ENCODE results near the gene AGMAT.

The AGMAT gene

GRCh38 chr1:15583016-15583706, 1.7 kb downstream of the AGMAT start:
- H3K36me3 ChIP-seq (ENCODE audit: control insufficient read depth, insufficient read depth, low read length): peaks cover 3% of the 10 kb centered on the region
- no peak overlapping the region for H3K27ac ChIP-seq (ENCODE audit: insufficient read depth, low read length, poor library complexity, severe bottlenecking)
- no peaks in the 10 kb centered on the region for H3K27me3 ChIP-seq (replicated peaks; ENCODE audit: control insufficient read depth, insufficient read depth, low read length, poor library complexity, severe bottlenecking)
- no peaks in the 10 kb centered on the region for H3K9me3 ChIP-seq (ENCODE audit: control insufficient read depth, low read length)
- no peak overlapping the region for H3K4me3 ChIP-seq (ENCODE audit: insufficient read depth, low read depth, low read length, poor library complexity, severe bottlenecking)
- DNase-seq: no peak
- peaks cover 28% of the 10 kb centered on the region for H3K4me1 ChIP-seq (ENCODE audit: control insufficient read depth, insufficient read depth, low read length, poor library complexity, severe bottlenecking)

- no peak for DNase-seq
- Histone ChIP-seq H3K9me3 (ENCODE audit: control insufficient read depth, low read length) (no peaks in the 10 kb centered on the region), H3K27me3 (replicated peaks; ENCODE audit: control insufficient read depth, insufficient read depth, low read length, poor library complexity, severe bottlenecking) (no peaks in the 10 kb centered on the region), H3K4me3 (ENCODE audit: insufficient read depth, low read depth, low read length, poor library complexity, severe bottlenecking) (no peak overlapping the region), H3K36me3 (ENCODE audit: control insufficient read depth, insufficient read depth, low read length) (no peaks in the 10 kb centered on the region), H3K27ac (ENCODE audit: insufficient read depth, low read length, poor library complexity, severe bottlenecking) (peak overlapping the region; percentile 55), H3K4me1 (ENCODE audit: control insufficient read depth, insufficient read depth, low read length, poor library complexity, severe bottlenecking) (peaks cover 33% of the 10 kb centered on the region)
Observed at GRCh38 chr1:15579683-15580047, 5.2 kb downstream of the AGMAT start.

DNA sequence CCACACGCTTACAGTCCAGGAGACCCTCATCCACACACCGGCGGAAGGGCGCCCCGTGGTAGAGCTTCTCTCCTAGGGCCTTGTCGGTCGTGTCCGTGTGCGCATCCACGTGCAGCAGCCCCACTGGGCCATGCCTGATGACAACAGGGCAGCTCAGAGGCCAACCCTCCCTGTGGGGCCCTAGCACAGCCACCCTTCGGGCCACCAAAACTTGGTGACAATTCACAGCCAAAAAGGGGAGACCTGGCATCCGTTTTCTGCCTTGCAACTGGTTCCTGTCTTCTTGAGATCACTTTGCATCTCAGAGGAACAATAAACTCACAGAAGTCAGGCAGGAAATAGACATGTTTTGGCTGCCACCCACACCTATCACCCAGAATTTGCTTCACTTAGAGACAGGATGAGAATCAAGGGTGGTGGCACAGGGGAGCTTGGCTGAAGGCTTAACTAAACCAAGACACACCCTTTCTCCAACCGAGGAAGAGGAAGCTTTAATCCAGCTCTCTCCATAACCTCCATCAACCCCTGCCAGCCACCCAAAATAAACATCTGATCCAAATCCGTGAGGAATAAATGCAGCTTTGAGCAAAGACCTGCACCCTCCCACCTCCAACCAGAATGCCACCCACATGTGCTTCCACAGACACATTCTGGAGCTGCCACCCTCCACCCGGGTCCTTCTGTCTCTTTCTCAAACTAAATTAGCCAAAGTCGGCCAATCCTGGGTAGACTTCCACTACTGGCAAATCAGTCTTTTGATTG, 5.7 kb downstream of the AGMAT start:
- peaks cover 33% of the 10 kb centered on the region for H3K4me1 ChIP-seq (ENCODE audit: control insufficient read depth, insufficient read depth, low read length, poor library complexity, severe bottlenecking)
- DNase-seq: no peak
- no peak overlapping the region for H3K4me3 ChIP-seq (ENCODE audit: insufficient read depth, low read depth, low read length, poor library complexity, severe bottlenecking)
- H3K27ac ChIP-seq (ENCODE audit: insufficient read depth, low read length, poor library complexity, severe bottlenecking): peak overlapping the region; percentile 55
- no peaks in the 10 kb centered on the region for H3K27me3 ChIP-seq (replicated peaks; ENCODE audit: control insufficient read depth, insufficient read depth, low read length, poor library complexity, severe bottlenecking)
- no peaks in the 10 kb centered on the region for H3K36me3 ChIP-seq (ENCODE audit: control insufficient read depth, insufficient read depth, low read length)
- H3K9me3 ChIP-seq (ENCODE audit: control insufficient read depth, low read length): no peaks in the 10 kb centered on the region

- no peak for DNase-seq
- H3K27ac ChIP-seq (ENCODE audit: insufficient read depth, low read length, poor library complexity, severe bottlenecking): peak overlapping the region; percentile 30
- no peaks in the 10 kb centered on the region for H3K9me3 ChIP-seq (ENCODE audit: control insufficient read depth, low read length)
- peaks cover 27% of the 10 kb centered on the region for H3K4me1 ChIP-seq (ENCODE audit: control insufficient read depth, insufficient read depth, low read length, poor library complexity, severe bottlenecking)
- no peaks in the 10 kb centered on the region for H3K27me3 ChIP-seq (replicated peaks; ENCODE audit: control insufficient read depth, insufficient read depth, low read length, poor library complexity, severe bottlenecking)
- no peak overlapping the region for H3K4me3 ChIP-seq (ENCODE audit: insufficient read depth, low read depth, low read length, poor library complexity, severe bottlenecking)
- peaks cover 4% of the 10 kb centered on the region for H3K36me3 ChIP-seq (ENCODE audit: control insufficient read depth, insufficient read depth, low read length)
Observed at GRCh38 chr1:15577691-15578090, 7.2 kb downstream of the AGMAT start.

GRCh38 chr1:15575549-15576150, 9.2 kb downstream of the AGMAT start:
- DNase-seq: no peak
- H3K36me3 ChIP-seq (ENCODE audit: control insufficient read depth, insufficient read depth, low read length): peaks cover 10% of the 10 kb centered on the region
- no peak overlapping the region for H3K27ac ChIP-seq (ENCODE audit: insufficient read depth, low read length, poor library complexity, severe bottlenecking)
- H3K4me3 ChIP-seq (ENCODE audit: insufficient read depth, low read depth, low read length, poor library complexity, severe bottlenecking): no peak overlapping the region
- no peaks in the 10 kb centered on the region for H3K9me3 ChIP-seq (ENCODE audit: control insufficient read depth, low read length)
- H3K27me3 ChIP-seq (replicated peaks; ENCODE audit: control insufficient read depth, insufficient read depth, low read length, poor library complexity, severe bottlenecking): no peaks in the 10 kb centered on the region
- H3K4me1 ChIP-seq (ENCODE audit: control insufficient read depth, insufficient read depth, low read length, poor library complexity, severe bottlenecking): peaks cover 27% of the 10 kb centered on the region

DNA sequence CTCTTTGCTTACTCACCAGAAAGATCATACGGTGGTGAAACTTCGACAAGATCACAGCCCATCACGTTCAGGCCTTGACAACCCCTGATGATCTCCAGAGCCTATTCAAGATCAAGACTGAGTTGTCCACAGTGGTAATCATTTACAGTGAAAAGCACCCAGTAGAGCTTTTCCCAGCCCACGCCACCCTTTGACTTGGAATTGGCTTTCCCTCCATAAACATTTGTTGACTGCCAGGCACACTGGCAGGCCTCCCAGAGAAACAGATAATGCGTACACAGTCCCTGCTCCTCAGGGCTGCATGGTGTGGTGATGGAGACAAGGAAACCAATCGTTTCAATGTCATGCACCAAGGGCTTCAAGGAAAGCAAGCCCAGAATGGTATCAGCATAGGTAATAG, 10.1 kb downstream of the AGMAT start:
- peaks cover 25% of the 10 kb centered on the region for H3K4me1 ChIP-seq (ENCODE audit: control insufficient read depth, insufficient read depth, low read length, poor library complexity, severe bottlenecking)
- H3K9me3 ChIP-seq (ENCODE audit: control insufficient read depth, low read length): no peaks in the 10 kb centered on the region
- H3K4me3 ChIP-seq (ENCODE audit: insufficient read depth, low read depth, low read length, poor library complexity, severe bottlenecking): no peak overlapping the region
- DNase-seq: no peak
- H3K36me3 ChIP-seq (ENCODE audit: control insufficient read depth, insufficient read depth, low read length): peaks cover 18% of the 10 kb centered on the region
- no peaks in the 10 kb centered on the region for H3K27me3 ChIP-seq (replicated peaks; ENCODE audit: control insufficient read depth, insufficient read depth, low read length, poor library complexity, severe bottlenecking)
- H3K27ac ChIP-seq (ENCODE audit: insufficient read depth, low read length, poor library complexity, severe bottlenecking): no peak overlapping the region

DNA sequence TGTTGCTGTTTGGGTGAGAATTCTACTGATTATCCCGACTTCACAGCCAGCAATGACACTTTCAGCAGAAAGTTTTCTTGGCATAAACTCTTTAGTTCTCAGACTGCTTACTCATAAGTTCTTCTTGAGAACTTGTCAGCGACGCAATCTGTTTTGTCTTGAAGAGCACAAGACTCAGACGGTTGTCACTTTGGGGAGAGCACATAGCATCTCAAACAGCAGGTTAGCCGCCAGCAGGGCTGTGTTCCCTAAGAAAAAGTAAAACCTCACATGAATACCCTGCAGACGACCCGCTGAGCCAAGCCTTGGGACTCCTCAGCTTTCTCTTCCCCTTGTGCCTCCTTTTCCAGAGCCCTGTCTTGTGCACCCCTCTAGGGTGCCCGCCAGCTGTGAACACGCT, 11.4 kb downstream of the AGMAT start:
- Histone ChIP-seq H3K4me3 (ENCODE audit: insufficient read depth, low read depth, low read length, poor library complexity, severe bottlenecking) (no peak overlapping the region), H3K36me3 (ENCODE audit: control insufficient read depth, insufficient read depth, low read length) (peaks cover 18% of the 10 kb centered on the region), H3K9me3 (ENCODE audit: control insufficient read depth, low read length) (no peaks in the 10 kb centered on the region), H3K4me1 (ENCODE audit: control insufficient read depth, insufficient read depth, low read length, poor library complexity, severe bottlenecking) (peaks cover 13% of the 10 kb centered on the region), H3K27me3 (replicated peaks; ENCODE audit: control insufficient read depth, insufficient read depth, low read length, poor library complexity, severe bottlenecking) (no peaks in the 10 kb centered on the region), H3K27ac (ENCODE audit: insufficient read depth, low read length, poor library complexity, severe bottlenecking) (no peak overlapping the region)
- no peak for DNase-seq

- Histone ChIP-seq H3K27me3 (replicated peaks; ENCODE audit: control insufficient read depth, insufficient read depth, low read length, poor library complexity, severe bottlenecking) (no peaks in the 10 kb centered on the region), H3K9me3 (ENCODE audit: control insufficient read depth, low read length) (no peaks in the 10 kb centered on the region), H3K4me3 (ENCODE audit: insufficient read depth, low read depth, low read length, poor library complexity, severe bottlenecking) (no peak overlapping the region), H3K4me1 (ENCODE audit: control insufficient read depth, insufficient read depth, low read length, poor library complexity, severe bottlenecking) (no peaks in the 10 kb centered on the region), H3K27ac (ENCODE audit: insufficient read depth, low read length, poor library complexity, severe bottlenecking) (no peak overlapping the region), H3K36me3 (ENCODE audit: control insufficient read depth, insufficient read depth, low read length) (peaks cover 37% of the 10 kb centered on the region)
- no peak for DNase-seq
Observed at GRCh38 chr1:15571266-15571665, 13.6 kb downstream of the AGMAT start.

- Histone ChIP-seq H3K4me1 (ENCODE audit: control insufficient read depth, insufficient read depth, low read length, poor library complexity, severe bottlenecking) (no peaks in the 10 kb centered on the region), H3K4me3 (ENCODE audit: insufficient read depth, low read depth, low read length, poor library complexity, severe bottlenecking) (no peak overlapping the region), H3K27me3 (replicated peaks; ENCODE audit: control insufficient read depth, insufficient read depth, low read length, poor library complexity, severe bottlenecking) (no peaks in the 10 kb centered on the region), H3K9me3 (ENCODE audit: control insufficient read depth, low read length) (no peaks in the 10 kb centered on the region), H3K27ac (ENCODE audit: insufficient read depth, low read length, poor library complexity, severe bottlenecking) (no peak overlapping the region), H3K36me3 (ENCODE audit: control insufficient read depth, insufficient read depth, low read length) (peaks cover 41% of the 10 kb centered on the region)
- DNase-seq: no peak
Observed at GRCh38 chr1:15570861-15571260, 14.0 kb downstream of the AGMAT start.
